HFFc6 (cell line): Measurements from ENCODE around the gene GLP1R. TPM values are rescaled to one million over a fixed set of nuclear protein-coding genes. Genes with fewer than 3 reads are reported as not detected.

Source experiments
- DNase-seq: peaks from one replicate; pipeline ENCODE4 v3.0.0-alpha.2; 2018
- H3K27ac Mint-ChIP-seq: 2 replicates; pipeline ENCODE4 v1.8.0; 2020; ENCODE audit warnings: mild to moderate bottlenecking, mixed read lengths
- H3K27me3 Mint-ChIP-seq: 2 replicates; pipeline ENCODE4 v1.8.0; 2021; ENCODE audit warnings: mild to moderate bottlenecking, moderate library complexity, mixed read lengths; ENCODE audit not compliant: insufficient read depth
- H3K36me3 Mint-ChIP-seq: 2 replicates; pipeline ENCODE4 v1.8.0; 2021; ENCODE audit warnings: low read depth, mixed read lengths
- H3K4me1 Mint-ChIP-seq: 2 replicates; pipeline ENCODE4 v1.8.0; 2020; ENCODE audit warnings: low read depth, mixed read lengths
- H3K4me3 Mint-ChIP-seq: 2 replicates; pipeline ENCODE4 v1.8.0; 2020; ENCODE audit warnings: mild to moderate bottlenecking, moderate library complexity, mixed read lengths
- H3K9me3 Mint-ChIP-seq: 2 replicates; pipeline ENCODE4 v1.8.0; 2020; ENCODE audit warnings: mild to moderate bottlenecking, mixed read lengths
- total RNA-seq, 6 experiments: library from RNA; stranded (reverse); fragmentation: NEBNext Ultra II Directional; extraction: Animal tissue kit (Norgen Biotek cat#: 25700); gene quantifications; 2 replicates in 1 of 6; 3 replicates in 5 of 6; pipeline ENCODE4 v1.2.3, GENCODE V29; 2021
- TF ChIP-seq, protein P1 (sequence below): fragments of 200-600 bp; sonication (generic); IDR thresholded peaks from 2 replicates; pipeline ENCODE4 v1.5.0; 2021; ENCODE audit warnings: antibody characterized with exemption, mild to moderate bottlenecking

Gene GLP1R
- total RNA-seq, 6 experiments from 2014 or later, result not detected

- H3K9me3 Mint-ChIP-seq, result no peaks in the 10 kb centered on the region
- no peaks in the 10 kb centered on the region for H3K4me1 Mint-ChIP-seq
- peaks cover 12% of the 10 kb centered on the region; the same call in 1 of the 2 replicates for H3K27me3 Mint-ChIP-seq
- H3K27ac Mint-ChIP-seq, result no peak overlapping the region
- H3K4me3 Mint-ChIP-seq, result no peak overlapping the region
- DNase-seq, result no peak
- TF ChIP-seq, protein P1, sequence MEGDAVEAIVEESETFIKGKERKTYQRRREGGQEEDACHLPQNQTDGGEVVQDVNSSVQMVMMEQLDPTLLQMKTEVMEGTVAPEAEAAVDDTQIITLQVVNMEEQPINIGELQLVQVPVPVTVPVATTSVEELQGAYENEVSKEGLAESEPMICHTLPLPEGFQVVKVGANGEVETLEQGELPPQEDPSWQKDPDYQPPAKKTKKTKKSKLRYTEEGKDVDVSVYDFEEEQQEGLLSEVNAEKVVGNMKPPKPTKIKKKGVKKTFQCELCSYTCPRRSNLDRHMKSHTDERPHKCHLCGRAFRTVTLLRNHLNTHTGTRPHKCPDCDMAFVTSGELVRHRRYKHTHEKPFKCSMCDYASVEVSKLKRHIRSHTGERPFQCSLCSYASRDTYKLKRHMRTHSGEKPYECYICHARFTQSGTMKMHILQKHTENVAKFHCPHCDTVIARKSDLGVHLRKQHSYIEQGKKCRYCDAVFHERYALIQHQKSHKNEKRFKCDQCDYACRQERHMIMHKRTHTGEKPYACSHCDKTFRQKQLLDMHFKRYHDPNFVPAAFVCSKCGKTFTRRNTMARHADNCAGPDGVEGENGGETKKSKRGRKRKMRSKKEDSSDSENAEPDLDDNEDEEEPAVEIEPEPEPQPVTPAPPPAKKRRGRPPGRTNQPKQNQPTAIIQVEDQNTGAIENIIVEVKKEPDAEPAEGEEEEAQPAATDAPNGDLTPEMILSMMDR, result no peak
- H3K36me3 Mint-ChIP-seq, result no peaks in the 10 kb centered on the region
Measured at GRCh38 chr6:39084506-39084905, 35.9 kb downstream of the GLP1R start.

- Mint-ChIP-seq H3K9me3 (no peaks in the 10 kb centered on the region), H3K36me3 (no peaks in the 10 kb centered on the region), H3K27me3 (peaks cover 14% of the 10 kb centered on the region; the same call in 1 of the 2 replicates), H3K4me3 (no peak overlapping the region), H3K4me1 (no peaks in the 10 kb centered on the region), H3K27ac (no peak overlapping the region)
- TF ChIP-seq, protein P1, result no peak
- no peak for DNase-seq
Measured at GRCh38 chr6:39085129-39085797, 36.7 kb downstream of the GLP1R start.

DNA sequence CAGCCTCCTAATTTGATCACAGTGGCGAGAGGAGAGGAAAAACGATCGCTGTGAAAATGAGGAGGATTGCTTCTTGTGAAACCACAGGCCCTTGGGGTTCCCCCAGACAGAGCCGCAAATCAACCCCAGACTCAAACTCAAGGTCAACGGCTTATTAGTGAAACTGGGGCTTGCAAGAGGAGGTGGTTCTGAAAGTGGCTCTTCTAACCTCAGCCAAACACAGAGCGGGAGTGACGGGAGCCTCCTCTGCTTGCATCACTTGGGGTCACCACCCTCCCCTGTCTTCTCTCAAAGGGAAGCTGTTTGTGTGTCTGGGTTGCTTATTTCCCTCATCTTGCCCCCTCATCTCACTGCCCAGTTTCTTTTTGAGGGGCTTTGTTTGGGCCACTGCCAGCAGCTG, 37.7 kb downstream of the GLP1R start:
- TF ChIP-seq, protein P1, result no peak
- H3K4me3 Mint-ChIP-seq, result no peak overlapping the region
- H3K27ac Mint-ChIP-seq, result no peak overlapping the region
- no peaks in the 10 kb centered on the region for H3K36me3 Mint-ChIP-seq
- H3K9me3 Mint-ChIP-seq, result no peaks in the 10 kb centered on the region
- no peaks in the 10 kb centered on the region for H3K4me1 Mint-ChIP-seq
- H3K27me3 Mint-ChIP-seq, result peaks cover 14% of the 10 kb centered on the region; the same call in 1 of the 2 replicates
- DNase-seq, result no peak

DNA sequence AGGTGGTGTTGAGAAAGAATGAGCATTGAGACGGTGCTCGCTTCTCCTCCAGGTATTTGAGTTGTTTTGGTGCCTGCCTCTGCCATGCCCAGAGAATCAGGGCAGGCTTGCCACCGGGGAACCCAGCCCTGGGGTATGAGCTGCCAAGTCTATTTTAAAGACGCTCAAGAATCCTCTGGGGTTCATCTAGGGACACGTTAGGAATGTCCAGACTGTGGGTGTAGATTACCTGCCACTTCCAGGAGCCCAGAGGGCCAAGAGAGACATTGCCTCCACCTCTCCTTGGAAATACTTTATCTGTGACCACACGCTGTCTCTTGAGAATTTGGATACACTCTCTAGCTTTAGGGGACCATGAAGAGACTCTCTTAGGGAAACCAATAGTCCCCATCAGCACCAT, 38.1 kb downstream of the GLP1R start:
- peaks cover 14% of the 10 kb centered on the region; the same call in 1 of the 2 replicates for H3K27me3 Mint-ChIP-seq
- H3K27ac Mint-ChIP-seq, result no peak overlapping the region
- no peaks in the 10 kb centered on the region for H3K9me3 Mint-ChIP-seq
- no peak for DNase-seq
- H3K36me3 Mint-ChIP-seq, result no peaks in the 10 kb centered on the region
- TF ChIP-seq, protein P1, result no peak
- no peaks in the 10 kb centered on the region for H3K4me1 Mint-ChIP-seq
- H3K4me3 Mint-ChIP-seq, result no peak overlapping the region

DNA sequence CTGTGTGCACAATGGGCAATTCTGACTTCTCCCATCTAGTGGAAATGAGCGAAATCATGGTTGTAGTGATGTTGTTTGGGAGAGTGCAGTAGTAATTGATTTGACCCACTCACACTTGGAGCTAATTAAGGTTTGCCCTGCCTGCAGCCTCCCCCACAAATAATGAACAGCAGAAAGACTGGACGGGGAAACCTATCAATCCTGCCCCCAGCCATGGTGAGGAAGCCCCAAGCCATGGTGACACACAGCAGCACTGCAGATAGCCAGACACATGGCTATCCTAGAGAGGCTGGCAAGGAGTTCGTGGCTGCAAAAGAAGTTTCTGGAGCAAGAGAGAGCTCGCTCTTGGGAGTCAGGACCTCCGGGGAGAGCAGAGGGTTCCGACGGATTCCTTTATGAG, 38.6 kb downstream of the GLP1R start:
- Mint-ChIP-seq H3K27ac (no peak overlapping the region), H3K27me3 (peaks cover 14% of the 10 kb centered on the region; the same call in 1 of the 2 replicates), H3K36me3 (no peaks in the 10 kb centered on the region)

More for the DNA sequence above, 38.6 kb downstream of the GLP1R start:
- TF ChIP-seq, protein P1, result no peak
- Mint-ChIP-seq H3K4me1 (no peaks in the 10 kb centered on the region), H3K4me3 (no peak overlapping the region), H3K9me3 (no peaks in the 10 kb centered on the region)
- no peak for DNase-seq
